OCI-LY7 (cell line): ENCODE results near the gene BTBD6.

Experiments used
- CTCF ChIP-seq: fragments of 200-600 bp; sonication (generic); conservative IDR thresholded peaks from 2 replicates; pipeline ENCODE4 v1.5.1; 2014; ENCODE audit warnings: mild to moderate bottlenecking, antibody characterized with exemption, low read length, moderate library complexity, mixed read lengths
- EZH2phosphoT487 ChIP-seq: fragments of 200-600 bp; sonication (generic); IDR thresholded peaks from 2 replicates; pipeline ENCODE4 v1.6.1; 2018; ENCODE audit warnings: low read depth, borderline replicate concordance, mild to moderate bottlenecking, mixed run types, antibody characterized with exemption, low read length, moderate library complexity, mixed read lengths

DNA sequence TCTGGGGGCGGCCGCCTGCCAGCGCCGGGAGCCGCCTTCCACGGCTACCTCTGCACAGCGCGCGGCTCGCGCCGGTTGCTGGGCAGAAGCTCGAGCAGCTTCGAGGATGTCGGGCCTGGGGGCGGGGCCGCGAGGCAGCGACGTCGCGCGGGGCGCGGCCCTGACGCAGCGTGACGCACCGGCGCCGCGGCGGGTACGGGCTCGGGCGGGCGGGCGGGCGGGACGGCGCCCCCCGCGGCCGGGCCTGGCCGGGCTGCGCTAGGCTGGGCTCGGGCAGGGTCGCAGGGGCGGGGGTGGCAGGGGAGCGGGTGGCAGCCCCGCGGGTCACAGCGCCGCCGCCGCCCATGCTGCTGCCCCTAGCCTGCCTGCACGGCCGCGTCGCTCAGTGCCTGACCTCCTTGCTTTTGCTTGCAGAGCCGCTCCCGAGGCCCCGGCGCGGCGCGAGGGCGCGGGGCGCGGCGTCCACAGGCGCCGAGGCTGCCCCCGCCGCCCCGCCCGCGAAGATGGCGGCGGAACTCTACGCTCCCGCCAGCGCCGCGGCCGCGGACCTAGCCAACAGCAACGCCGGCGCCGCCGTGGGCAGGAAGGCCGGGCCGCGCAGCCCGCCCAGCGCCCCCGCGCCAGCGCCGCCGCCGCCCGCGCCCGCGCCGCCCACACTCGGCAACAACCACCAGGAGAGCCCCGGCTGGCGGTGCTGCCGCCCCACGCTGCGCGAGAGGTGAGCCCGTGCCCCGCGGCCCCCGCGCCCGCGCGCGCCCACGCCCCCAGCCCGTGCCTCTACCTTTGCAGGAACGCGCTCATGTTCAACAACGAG lies at the start of gene BTBD6:
- TF ChIP-seq CTCF, result no peak
- TF ChIP-seq EZH2phosphoT487, result no peak
